H9 (cell line): ENCODE results near the gene IQSEC2. TPM values are rescaled to one million over a fixed set of nuclear protein-coding genes. Genes with fewer than 3 reads are reported as not detected.

Experiments
- DNase-seq: peaks from one replicate; pipeline ENCODE4 v3.0.0-alpha.2; 2017
- H2AFZ ChIP-seq: one replicate; pipeline ENCODE4 v1.6.1; 2013; ENCODE audit warnings: mild to moderate bottlenecking, low read length, control low read depth, moderate library complexity
- H2AK5ac ChIP-seq: 2 replicates; pipeline ENCODE4 v1.6.1; 2013; ENCODE audit warnings: low read length, control low read depth, mixed read lengths; ENCODE audit not compliant: insufficient read length
- H2BK120ac ChIP-seq: one replicate; pipeline ENCODE4 v1.6.1; 2013; ENCODE audit warnings: low read depth, mild to moderate bottlenecking, low read length, control low read depth, inconsistent platforms; ENCODE audit not compliant: poor library complexity, severe bottlenecking
- H2BK12ac ChIP-seq: 2 replicates; pipeline ENCODE4 v1.6.1; 2013; ENCODE audit warnings: low read length, control low read depth, mixed read lengths, low read depth; ENCODE audit not compliant: insufficient read length
- H2BK15ac ChIP-seq: 2 replicates; pipeline ENCODE4 v1.6.1; 2013; ENCODE audit warnings: low read depth, low read length, control low read depth
- H2BK20ac ChIP-seq: one replicate; pipeline ENCODE4 v1.6.1; 2013; ENCODE audit warnings: low read depth, mild to moderate bottlenecking, low read length, control low read depth, inconsistent platforms; ENCODE audit not compliant: poor library complexity, severe bottlenecking
- H2BK5ac ChIP-seq: 2 replicates; pipeline ENCODE4 v1.6.1; 2013; ENCODE audit warnings: low read length, control low read depth, mixed read lengths; ENCODE audit not compliant: insufficient read length
- H3K14ac ChIP-seq: 2 replicates; pipeline ENCODE4 v1.6.1; 2013; ENCODE audit warnings: low read length, control low read depth; ENCODE audit not compliant: insufficient read depth
- H3K18ac ChIP-seq: 2 replicates; pipeline ENCODE4 v1.6.1; 2013; ENCODE audit warnings: low read depth, mild to moderate bottlenecking, mixed read lengths, low read length, control low read depth; ENCODE audit not compliant: insufficient read length
- H3K23ac ChIP-seq: 2 replicates; pipeline ENCODE4 v1.6.1; 2013; ENCODE audit warnings: low read length, control low read depth, mixed read lengths, low read depth; ENCODE audit not compliant: insufficient read length
- H3K23me2 ChIP-seq: 2 replicates; pipeline ENCODE4 v1.6.1; 2013; ENCODE audit warnings: low read depth, mild to moderate bottlenecking, mixed read lengths, low read length, control low read depth; ENCODE audit not compliant: insufficient read length, poor library complexity, severe bottlenecking
- H3K27ac ChIP-seq: 2 replicates; pipeline ENCODE4 v1.5.1; 2013; ENCODE audit warnings: low read length, control low read depth, mixed read lengths, low read depth; ENCODE audit not compliant: insufficient read length
- H3K27me3 ChIP-seq: 2 replicates; pipeline ENCODE4 v1.6.1; 2013; ENCODE audit warnings: low read length, control low read depth, inconsistent platforms; ENCODE audit not compliant: insufficient read depth
- H3K4ac ChIP-seq: 2 replicates; pipeline ENCODE4 v1.6.1; 2013; ENCODE audit warnings: low read depth, mild to moderate bottlenecking, control low read depth, inconsistent platforms, low read length, moderate library complexity
- H3K4me1 ChIP-seq: 2 replicates; pipeline ENCODE4 v1.6.1; 2013; ENCODE audit warnings: low read length, control low read depth, inconsistent platforms; ENCODE audit not compliant: insufficient read depth
- H3K4me2 ChIP-seq: 2 replicates; pipeline ENCODE4 v1.6.1; 2013; ENCODE audit warnings: low read length, control low read depth, mixed read lengths; ENCODE audit not compliant: insufficient read length, insufficient read depth
- H3K56ac ChIP-seq: 2 replicates; pipeline ENCODE4 v1.6.1; 2013; ENCODE audit warnings: low read depth, mild to moderate bottlenecking, mixed read lengths, low read length, control low read depth; ENCODE audit not compliant: insufficient read length
- H3K79me1 ChIP-seq: 2 replicates; pipeline ENCODE4 v1.6.1; 2013; ENCODE audit warnings: low read depth, mild to moderate bottlenecking, moderate library complexity, low read length, control low read depth, inconsistent platforms; ENCODE audit not compliant: insufficient read depth, poor library complexity, severe bottlenecking
- H3K79me2 ChIP-seq: 2 replicates; pipeline ENCODE4 v1.6.1; 2013; ENCODE audit warnings: low read length, control low read depth, inconsistent platforms; ENCODE audit not compliant: insufficient read depth
- H3K9ac ChIP-seq: 2 replicates; pipeline ENCODE4 v1.6.1; 2013; ENCODE audit warnings: low read length, control low read depth, mixed read lengths; ENCODE audit not compliant: insufficient read length; ENCODE audit errors: extremely low read depth
- H3K9me3 ChIP-seq: one replicate; pipeline ENCODE4 v1.6.1; 2013; ENCODE audit warnings: low read depth, low read length, inconsistent platforms; ENCODE audit not compliant: control insufficient read depth
- H3T11ph ChIP-seq: one replicate; pipeline ENCODE4 v1.6.1; 2013; ENCODE audit warnings: mild to moderate bottlenecking, low read length, control low read depth, inconsistent platforms
- H4K20me1 ChIP-seq: one replicate; pipeline ENCODE4 v1.6.1; 2013; ENCODE audit not compliant: control insufficient read depth, insufficient read length, insufficient read depth
- H4K5ac ChIP-seq: 2 replicates; pipeline ENCODE4 v1.6.1; 2013; ENCODE audit warnings: low read depth, mild to moderate bottlenecking, mixed read lengths, low read length, control low read depth; ENCODE audit not compliant: insufficient read length
- H4K8ac ChIP-seq: replicated peaks from 2 replicates; pipeline ENCODE4 v1.6.1; 2013; ENCODE audit warnings: low read length, control low read depth, mixed read lengths, low read depth; ENCODE audit not compliant: insufficient read length
- H4K91ac ChIP-seq: 2 replicates; pipeline ENCODE4 v1.6.1; 2013; ENCODE audit warnings: low read depth, mild to moderate bottlenecking, moderate library complexity, mixed read lengths, low read length, control low read depth; ENCODE audit not compliant: insufficient read length
- H3K27ac Mint-ChIP-seq, 3 experiments: 2 replicates in 2 of 3; 3 replicates in 1 of 3; pipeline ENCODE4 v1.8.0; 2020 to 2021; ENCODE audit warnings: mixed read lengths in 3 of 3, mild to moderate bottlenecking in 1 of 3, moderate library complexity in 1 of 3
- H3K27me3 Mint-ChIP-seq: 2 replicates; pipeline ENCODE4 v1.8.0; 2021; ENCODE audit warnings: low read depth, mild to moderate bottlenecking, moderate library complexity, mixed read lengths
- H3K36me3 Mint-ChIP-seq, 3 experiments: 2 replicates in 2 of 3; 3 replicates in 1 of 3; pipeline ENCODE4 v1.8.0; 2020 to 2021; ENCODE audit warnings: low read depth in 3 of 3, mixed read lengths in 3 of 3; ENCODE audit not compliant: insufficient read depth in 1 of 3
- H3K4me1 Mint-ChIP-seq, 2 experiments: 2 replicates each; pipeline ENCODE4 v1.8.0; 2020; ENCODE audit warnings: mixed read lengths in 2 of 2
- H3K4me3 Mint-ChIP-seq, 2 experiments: 2 replicates in 1 of 2; 3 replicates in 1 of 2; pipeline ENCODE4 v1.8.0; 2020 to 2021; ENCODE audit warnings: mild to moderate bottlenecking in 2 of 2, mixed read lengths in 2 of 2, moderate library complexity in 1 of 2
- H3K9me3 Mint-ChIP-seq, 2 experiments: 2 replicates in 1 of 2; 3 replicates in 1 of 2; pipeline ENCODE4 v1.8.0; 2020; ENCODE audit warnings: mild to moderate bottlenecking in 2 of 2, mixed read lengths in 2 of 2, moderate library complexity in 1 of 2
- WGBS: extraction: QIAGEN DNeasy Blood & Tissue Kit; methylation state at CpG from one replicate; pipeline ENCODE4 v1.1.7; 2013; ENCODE audit warnings: missing lambda C conversion rate, low lambda C conversion rate, mixed read lengths; ENCODE audit not compliant: insufficient read length; ENCODE audit errors: extremely low coverage; 5-methylcytosine and 5-hydroxymethylcytosine counted together
- total RNA-seq: library from RNA; stranded (reverse); gene quantifications from 2 replicates; pipeline ENCODE4 v1.2.1, GENCODE V29; 2021
- TF ChIP-seq, protein P1 (sequence below): fragments of 200-600 bp; sonication (generic); conservative IDR thresholded peaks from 3 replicates; pipeline ENCODE4 v1.8.0; 2021; ENCODE audit warnings: antibody characterized with exemption, mild to moderate bottlenecking

The IQSEC2 gene
- total RNA-seq, 1 experiment from 2014 or later = 7.0 TPM

GRCh38 chrX:53283567-53283966, 2.2 kb upstream of the IQSEC2 start:
- Histone ChIP-seq H3K23me2 (no peaks in the 10 kb centered on the region), H3K9me3 (peaks cover 12% of the 10 kb centered on the region), H2BK5ac (no peak overlapping the region), H4K8ac (no peak overlapping the region), H3K4ac (no peak overlapping the region), H3K18ac (no peak overlapping the region), H2BK12ac (no peak overlapping the region), H3K23ac (no peak overlapping the region), H3K27me3 (no peaks in the 10 kb centered on the region), H3T11ph (no peak overlapping the region), H2AK5ac (no peak overlapping the region), H3K4me2 (no peak overlapping the region), H3K56ac (no peak overlapping the region), H2AFZ (no peak overlapping the region), H3K9ac (no peak overlapping the region), H2BK15ac (no peak overlapping the region), H3K79me1 (no peaks in the 10 kb centered on the region), H3K4me1 (no peaks in the 10 kb centered on the region), H4K91ac (no peak overlapping the region), H2BK120ac (no peak overlapping the region), H4K20me1 (no peaks in the 10 kb centered on the region), H4K5ac (no peak overlapping the region), H3K14ac (no peak overlapping the region), H3K79me2 (no peaks in the 10 kb centered on the region), H2BK20ac (no peak overlapping the region), H3K27ac (no peak overlapping the region)
- H3K27me3 Mint-ChIP-seq = no peaks in the 10 kb centered on the region
- WGBS = no CpG with 5 or more reads among the region's 3 CpGs
- no peak overlapping the region for H3K27ac Mint-ChIP-seq
- DNase-seq = no peak
- peaks cover 13 to 43% of the 10 kb centered on the region in 2 experiments for H3K4me1 Mint-ChIP-seq
- no peak overlapping the region for H3K4me3 Mint-ChIP-seq
- TF ChIP-seq, protein P1, sequence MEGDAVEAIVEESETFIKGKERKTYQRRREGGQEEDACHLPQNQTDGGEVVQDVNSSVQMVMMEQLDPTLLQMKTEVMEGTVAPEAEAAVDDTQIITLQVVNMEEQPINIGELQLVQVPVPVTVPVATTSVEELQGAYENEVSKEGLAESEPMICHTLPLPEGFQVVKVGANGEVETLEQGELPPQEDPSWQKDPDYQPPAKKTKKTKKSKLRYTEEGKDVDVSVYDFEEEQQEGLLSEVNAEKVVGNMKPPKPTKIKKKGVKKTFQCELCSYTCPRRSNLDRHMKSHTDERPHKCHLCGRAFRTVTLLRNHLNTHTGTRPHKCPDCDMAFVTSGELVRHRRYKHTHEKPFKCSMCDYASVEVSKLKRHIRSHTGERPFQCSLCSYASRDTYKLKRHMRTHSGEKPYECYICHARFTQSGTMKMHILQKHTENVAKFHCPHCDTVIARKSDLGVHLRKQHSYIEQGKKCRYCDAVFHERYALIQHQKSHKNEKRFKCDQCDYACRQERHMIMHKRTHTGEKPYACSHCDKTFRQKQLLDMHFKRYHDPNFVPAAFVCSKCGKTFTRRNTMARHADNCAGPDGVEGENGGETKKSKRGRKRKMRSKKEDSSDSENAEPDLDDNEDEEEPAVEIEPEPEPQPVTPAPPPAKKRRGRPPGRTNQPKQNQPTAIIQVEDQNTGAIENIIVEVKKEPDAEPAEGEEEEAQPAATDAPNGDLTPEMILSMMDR = no peak
- peaks cover 0 to 8% (median 8%) of the 10 kb centered on the region in 3 experiments; a peak in 5 of 7 replicates for H3K36me3 Mint-ChIP-seq
- peaks cover 70 to 76% of the 10 kb centered on the region in 2 experiments for H3K9me3 Mint-ChIP-seq
